Stimulated activated CD4-positive, alpha-beta T cell treated with anti-CD3 and anti-CD28 coated beads, Interleukin-1b, Interleukin-23, amount 100 ng/mL, for 24 hours (primary cell): ENCODE measurements around the gene ALX4.

Experiments used
- DNase-seq, 4 experiments: peaks; one replicate each; pipeline ENCODE4 v3.0.0-alpha.2; 2020; ENCODE audit warnings: low read depth in 4 of 4, low spot score in 1 of 4

ALX4 gene

DNA sequence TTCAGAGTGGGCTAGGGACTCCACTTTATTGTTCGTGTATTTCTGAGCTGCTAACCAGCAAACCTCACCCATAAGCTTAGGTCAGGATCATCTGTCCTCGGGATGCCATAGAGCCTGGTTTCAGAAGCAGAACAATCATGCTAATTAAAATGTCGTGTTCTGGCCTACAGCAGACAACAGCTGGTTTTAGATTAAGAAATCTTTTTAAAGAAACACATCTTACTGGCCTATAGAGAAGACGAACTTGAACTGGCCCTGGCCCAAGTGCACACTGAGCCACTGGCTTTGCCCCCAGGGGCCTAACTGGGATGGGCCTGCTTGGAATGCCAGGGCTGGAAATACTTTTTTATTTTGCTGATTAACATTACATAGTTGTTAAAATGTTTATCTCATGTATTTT lies 63.2 kb downstream of the ALX4 start:
- no peak for DNase-seq

DNA sequence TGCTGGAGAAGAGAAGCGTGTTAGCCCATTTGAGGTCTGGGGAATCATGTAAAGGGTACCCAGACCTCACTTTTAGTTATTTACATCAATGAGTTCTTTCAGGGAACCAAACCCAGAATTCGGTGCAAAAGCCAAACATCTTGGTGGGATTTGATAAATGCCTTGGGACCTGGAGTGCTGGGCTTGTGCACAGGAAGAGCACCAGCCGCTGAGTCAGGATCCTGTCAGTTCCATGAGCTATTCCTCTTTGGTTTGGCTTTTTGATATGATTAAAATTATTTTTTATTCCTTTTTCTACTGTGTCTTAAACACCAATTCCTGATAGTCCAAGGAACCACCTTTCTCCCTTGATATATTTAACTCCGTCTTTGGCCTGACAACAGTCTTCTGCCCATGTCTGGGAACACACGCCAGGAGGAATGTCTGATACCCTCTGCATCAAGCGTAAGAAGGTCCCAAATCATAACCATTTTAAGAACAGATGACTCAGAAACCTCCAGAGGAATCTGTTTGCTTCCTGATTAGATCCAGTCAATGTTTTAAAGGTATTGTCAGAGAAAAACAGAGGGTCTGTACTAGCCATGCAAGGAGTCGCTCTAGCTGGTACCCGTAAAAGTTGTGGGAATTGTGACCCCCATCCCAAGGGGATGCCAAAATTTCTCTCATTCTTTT lies 65.2 kb downstream of the ALX4 start:
- no peak for DNase-seq

DNA sequence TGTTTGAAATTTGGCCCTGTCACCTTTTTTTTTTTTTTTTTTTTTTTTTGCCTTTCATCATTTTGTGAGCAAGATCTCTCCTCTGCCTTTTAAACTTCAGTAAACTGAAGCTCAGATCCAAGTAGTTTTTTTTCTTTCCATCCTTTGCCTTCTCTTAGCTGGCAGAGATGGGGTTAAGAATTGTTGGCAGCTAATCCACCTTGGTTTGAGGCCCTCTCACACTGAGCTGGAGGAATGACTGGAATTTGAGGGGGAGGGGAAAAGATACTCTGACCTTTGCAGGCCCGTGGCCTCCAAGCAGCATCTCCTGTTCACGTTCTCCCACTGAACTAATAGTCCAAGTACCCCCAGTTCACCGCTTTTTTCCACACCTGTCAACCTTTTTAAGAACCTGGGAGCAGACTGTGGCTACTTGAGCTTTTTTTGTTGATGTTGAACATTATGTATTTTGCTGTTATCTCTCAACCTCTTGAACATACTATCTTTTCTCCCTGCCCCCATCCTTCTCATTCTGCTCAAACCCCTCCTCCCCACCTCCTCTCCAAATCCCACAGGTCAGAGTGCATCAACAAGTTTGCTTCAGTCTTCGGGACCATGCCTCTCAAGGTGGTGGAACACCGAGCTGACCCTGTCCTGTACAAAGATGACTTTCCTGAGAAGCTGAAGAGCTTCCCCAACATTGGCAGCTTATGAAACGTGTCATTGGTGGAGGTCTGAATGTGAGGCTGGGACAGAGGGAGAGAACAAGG lies 66.2 kb downstream of the ALX4 start:
- DNase-seq = no peak

DNA sequence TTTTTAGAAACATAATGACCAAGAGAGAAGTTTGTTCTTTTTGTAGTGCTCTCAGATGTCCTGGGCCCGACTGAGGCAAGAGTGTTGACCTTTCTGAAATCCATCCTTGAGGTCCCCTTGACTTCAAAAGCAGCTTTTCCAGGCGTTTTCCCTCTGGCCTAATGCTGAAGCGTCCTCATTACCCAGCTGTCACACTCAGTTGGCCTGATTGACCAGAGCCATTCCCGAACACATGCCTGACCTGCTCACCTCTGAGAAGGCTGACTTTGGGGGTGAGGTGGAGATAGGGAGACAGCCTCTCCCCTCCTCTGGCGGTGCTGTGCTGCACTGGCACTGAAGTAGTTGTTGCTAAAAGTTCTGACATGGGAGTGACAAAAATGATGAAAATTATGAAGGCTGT lies 66.9 kb downstream of the ALX4 start:
- DNase-seq = no peak

DNA sequence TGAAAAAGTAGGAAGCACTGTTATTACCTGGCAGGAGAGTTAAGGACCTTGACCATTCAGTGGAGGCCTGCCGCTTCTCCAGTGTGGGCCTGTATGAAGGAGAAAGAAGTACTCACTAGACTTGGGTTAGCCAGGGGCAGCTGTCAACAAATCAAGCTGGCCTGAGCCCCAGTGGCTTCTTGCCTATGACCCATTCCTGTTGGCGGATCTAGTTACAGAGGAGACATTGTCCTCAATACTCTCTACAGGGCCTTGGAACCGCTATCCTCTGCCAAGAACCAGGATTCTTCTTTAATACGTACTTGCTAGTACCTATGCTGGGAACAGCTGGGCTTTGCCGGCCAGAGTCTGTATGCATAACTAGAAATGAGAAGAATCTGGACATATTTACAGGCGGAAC lies 68.1 kb downstream of the ALX4 start:
- DNase-seq = no peak

DNA sequence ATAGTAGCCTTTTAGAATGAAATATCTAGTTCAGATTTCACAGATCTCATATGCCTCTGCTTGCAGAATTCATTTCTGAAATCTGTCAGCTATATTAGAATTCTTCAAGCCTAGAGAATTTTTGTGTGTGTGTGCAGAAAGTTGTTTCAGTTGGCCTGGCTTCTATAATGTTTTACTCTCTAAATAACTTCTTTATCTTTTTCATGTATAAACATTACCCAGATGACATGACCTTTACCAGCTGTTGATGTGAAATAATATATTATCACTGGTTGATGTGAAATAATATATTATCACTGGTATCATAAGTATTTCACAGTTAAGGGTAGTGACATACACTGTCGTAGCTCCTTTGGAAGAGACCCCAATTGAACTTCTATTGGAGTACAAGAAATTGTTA lies 72.8 kb downstream of the ALX4 start:
- no peak for DNase-seq

DNA sequence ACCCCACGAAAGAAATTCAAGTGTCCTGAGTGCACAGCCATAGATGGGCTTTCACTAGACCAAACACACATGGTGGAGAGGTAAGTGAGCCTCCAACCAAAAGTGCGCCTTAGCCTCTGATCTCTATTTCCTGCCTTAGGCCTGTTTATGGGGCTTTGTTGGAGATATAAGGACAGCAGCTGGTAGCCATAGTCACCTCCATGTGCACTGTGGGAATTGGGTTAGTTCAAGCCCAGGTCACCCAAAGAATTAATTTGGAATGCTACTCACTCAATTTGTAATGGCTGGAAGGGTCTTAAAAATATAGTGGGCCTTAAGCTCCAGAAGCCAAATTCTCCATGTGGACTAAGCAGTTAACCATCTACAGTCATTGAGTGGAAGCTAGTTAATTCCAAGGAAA lies 73.6 kb downstream of the ALX4 start:
- no peak for DNase-seq

DNA sequence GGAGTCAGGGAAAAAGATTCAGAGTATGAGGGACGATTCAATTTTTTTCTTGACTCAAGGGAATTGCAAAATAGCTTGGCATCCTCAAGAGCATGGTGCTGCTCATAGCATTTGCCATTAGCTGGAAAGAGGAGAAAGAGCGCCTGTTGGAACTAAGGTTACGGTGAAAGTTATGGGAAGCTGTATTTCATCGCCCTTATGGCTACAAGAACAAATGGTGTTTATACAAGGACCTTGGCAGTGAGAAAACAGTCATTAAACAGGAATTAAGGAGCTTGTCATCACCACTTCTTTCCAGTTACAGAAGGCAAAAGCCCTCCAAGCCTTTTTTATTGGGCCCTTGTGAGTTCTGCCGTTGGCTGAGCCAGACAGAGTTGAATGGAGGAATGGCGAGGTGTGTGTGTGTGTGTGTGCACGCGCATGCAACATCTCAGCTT lies 74.2 kb downstream of the ALX4 start:
- no peak for DNase-seq

DNA sequence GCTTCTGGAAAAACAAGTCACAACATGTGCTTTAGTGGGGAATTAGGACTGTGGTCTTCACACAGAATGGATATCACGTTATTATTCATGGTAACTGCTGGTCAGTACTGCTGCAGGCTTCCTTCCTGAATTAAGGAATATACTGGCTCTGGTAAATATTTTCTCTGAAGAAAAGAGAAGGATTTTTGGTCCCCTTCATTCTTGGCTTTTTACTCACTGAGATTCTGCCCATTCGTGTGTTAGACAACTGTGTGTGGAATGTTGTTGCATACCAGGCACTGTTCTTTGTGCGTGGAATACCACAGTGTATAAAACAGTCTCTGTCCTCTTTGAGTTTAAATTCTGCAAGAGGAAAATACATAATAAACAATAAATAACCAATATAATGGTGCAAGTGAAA lies 80.3 kb downstream of the ALX4 start:
- DNase-seq = no peak

DNA sequence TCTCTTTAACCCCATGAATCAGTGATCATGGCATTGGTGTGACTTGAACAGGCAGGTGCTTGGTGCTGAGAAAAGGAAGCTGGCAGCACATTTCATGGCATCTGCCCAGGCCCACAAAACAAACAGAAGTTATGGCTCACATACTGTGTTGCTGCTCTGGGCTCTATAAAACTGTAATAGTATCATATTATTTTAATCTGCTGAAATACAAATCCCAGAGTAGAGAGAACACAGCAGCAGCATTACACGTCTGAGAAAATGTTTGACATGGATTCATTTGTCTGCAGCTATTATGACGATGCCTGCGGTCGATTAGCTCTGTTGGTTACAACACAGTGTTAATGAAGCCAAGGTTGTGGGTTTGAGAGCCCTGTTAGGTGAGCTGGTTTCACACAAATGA lies 80.8 kb downstream of the ALX4 start:
- DNase-seq = no peak

DNA sequence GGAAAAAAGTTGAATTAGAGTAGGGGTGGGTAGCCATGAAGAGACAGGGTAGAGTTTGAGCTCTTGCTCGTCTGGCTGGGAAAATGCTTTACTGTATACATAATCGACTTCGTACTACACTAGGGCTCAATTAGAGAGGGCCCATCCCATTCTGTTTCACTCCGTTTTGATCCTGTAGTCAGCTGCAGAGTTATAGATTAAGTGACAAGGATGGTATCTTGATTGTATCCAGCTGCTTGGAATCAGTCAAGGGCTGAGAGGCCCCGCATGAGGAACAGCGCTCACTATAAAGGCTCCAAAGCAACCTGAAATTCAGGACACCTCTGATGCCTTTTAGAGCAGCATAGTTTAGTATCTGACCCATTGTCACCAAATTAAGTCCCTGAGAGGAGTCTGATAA lies 81.6 kb downstream of the ALX4 start:
- DNase-seq = no peak

DNA sequence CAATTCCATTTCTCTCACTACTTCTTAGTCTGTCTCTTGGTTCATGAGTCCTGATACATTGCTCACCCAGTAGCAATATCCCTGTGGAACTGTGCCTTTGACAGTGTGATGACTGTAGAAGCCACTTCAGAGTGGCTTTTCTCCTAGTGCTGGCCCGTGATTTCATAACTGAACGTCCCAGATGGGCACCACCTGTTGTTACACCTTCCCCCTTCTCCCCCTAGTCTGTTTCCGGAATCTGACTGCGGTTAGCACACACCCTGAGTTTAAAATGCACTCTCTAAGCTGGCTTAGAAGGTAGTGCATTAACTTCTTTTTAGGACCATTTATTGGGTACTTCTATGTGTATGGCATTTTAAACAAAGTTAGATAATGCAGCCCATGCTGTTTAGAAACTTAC lies 83.0 kb downstream of the ALX4 start:
- DNase-seq = no peak

DNA sequence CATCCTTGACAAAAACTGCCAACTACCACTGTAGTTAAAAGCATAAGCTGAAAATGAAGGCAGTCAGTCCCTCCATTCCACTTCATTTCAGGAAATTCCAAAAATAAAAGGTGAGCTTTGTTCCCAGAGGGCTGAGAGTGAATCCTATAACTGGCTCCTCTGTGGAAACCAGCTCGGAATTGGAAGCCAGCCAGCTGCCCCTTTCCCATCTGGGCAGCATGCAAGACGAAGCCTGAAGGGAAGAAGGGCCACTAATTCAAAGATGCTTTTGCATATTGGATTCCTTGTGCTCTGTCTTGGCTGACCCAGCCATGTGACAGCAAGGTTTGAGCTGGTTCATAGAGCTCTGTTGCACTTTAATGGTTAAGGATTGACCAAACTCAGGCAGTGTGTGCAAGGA lies 83.4 kb downstream of the ALX4 start:
- no peak for DNase-seq

DNA sequence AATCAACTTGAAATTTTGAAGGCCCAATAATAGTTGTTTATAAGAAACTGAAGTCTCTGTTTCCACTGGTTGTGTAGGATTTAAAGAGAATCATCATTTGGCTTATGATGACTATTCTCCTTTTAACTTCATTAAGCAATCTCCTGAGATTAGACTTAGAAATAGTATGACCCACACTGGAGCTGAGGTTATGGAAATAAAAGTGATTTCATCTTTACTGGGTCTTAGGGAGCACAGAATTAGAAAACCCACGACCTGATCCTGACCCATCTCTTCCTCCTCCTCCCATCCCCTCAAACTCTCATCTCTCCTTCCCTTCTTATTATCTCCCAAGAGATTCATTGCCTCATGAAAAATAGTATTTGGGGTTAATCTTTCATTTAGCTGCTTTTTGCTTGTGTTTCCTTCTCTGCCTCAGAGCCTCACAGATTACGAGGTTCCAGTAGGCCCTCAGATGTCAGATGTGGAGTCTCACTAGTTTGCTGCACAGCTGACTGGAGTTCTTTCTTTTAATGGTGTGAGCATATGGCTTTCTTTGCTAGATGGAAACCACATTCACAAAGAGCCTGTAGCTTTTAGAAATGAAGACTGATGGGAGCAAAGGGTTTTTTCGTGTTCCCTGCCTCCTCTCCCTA lies 85.0 kb downstream of the ALX4 start:
- DNase-seq = no peak

DNA sequence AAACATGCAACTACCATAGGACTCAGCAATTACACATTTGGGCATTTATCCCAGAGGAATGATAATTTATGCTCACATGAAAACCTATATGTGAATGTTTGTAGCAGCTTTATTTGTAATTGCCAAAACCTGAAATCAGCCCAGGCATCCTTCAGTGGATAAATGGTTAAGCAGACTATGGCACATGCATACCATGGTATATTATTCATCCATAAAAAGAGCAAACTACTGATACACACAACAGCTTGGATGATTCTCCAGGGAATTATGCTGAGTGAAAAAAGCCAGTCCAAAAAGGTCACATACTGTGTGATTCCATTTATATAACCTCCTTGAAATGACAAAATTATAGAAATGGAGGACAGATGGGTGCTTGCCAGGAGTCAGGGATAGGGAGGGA lies 86.7 kb downstream of the ALX4 start:
- DNase-seq = no peak

DNA sequence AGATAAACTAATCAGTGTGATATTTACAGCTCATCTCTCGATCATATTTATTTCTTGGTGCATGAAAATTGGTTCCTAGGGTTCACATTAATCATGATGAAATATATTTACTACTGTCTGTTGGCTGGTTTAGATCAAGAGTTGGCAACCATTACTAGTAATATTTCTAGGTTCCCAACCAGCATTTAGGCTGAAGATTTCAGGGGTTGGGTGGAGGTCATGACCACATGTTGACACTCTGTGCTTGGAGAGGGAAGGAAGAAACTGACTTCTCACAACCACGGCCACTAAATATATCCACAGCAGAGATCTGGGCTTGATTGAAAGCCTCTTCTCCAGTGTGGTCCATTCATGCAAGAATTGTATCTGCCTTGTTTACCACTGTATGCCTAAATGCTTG lies 87.9 kb downstream of the ALX4 start:
- no peak for DNase-seq

DNA sequence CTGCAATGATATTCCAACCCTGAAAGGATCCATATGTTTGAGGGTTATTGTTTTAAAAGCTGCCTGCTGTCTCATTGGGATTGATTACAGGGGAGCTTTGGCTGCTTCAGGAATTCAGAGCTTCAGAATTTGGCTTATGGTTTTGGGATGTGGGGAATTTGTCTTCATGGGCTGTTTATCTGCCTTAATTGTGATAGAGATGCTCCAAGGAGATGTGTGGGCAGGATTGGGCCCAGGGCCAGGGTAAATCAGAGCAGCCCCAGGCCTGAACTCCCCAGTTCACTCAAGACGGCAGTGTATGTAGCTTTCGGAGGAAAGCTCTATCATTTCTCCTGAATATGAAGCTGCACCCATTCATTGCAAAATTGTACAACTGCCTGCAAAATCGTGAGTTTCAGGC lies 88.5 kb downstream of the ALX4 start:
- DNase-seq = no peak

DNA sequence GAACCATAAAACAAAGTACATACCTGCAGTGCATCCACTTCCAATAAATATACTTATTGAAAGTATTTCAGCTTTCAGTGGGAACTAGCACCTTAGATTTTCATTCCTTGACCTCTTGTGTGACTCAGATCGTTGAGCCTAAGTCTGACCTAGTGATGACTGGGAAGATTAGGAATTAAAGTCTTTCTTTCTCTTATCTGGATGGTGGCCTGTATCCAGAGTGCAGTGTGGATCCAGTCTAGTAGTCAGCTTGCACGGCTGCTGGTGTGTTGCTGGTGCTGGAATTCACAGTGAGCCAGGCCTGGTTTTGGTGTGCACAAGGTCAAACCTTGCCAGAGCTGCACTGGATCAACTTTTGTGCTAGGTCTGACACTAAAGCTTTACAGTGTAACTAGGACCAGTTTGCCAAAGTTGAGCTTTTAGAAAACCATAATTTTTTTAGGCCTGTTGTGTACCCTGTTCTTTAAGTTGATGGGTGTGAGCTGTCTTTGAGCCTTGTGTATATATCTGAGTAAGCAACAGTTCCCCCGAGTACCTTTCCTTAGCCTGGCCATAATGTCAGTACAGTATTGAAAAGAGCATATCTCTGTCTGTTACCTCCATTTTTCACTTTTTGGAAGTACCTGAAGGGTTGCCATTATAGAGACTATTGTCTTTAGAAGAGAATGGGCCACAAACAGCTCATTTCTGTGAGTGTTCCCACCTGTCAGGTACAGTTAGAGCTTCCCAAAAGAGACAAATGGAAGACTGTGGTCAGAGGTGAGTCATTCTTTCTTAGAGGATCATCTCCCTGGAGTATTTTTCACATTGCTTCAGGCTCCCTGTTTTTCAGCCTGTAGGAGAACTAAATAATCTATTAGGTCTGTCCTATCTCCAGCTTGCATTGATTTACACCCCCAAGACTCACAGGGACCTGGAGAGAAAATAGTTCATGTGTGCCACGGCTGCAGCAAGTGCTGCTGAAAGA lies 89.8 kb downstream of the ALX4 start:
- no peak for DNase-seq

DNA sequence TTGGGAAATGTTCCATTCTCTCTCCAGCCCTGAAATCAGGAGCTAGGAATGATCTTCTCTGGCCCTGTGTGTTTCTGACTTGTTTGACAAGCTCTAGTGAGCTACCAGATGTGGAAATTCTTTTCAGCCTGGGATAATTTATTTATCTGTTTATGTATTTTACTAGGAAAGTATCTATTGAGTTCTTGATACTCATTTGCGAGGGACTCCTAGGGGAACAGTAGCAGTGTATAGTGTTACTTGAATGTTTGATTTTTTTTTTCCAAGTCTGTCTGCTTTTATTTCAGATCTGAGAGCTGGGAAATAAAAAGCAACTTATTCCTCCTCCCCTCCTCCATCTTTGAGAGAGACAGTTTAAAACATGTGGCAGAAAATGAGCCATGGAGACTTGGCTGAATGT lies 92.5 kb downstream of the ALX4 start:
- no peak for DNase-seq

DNA sequence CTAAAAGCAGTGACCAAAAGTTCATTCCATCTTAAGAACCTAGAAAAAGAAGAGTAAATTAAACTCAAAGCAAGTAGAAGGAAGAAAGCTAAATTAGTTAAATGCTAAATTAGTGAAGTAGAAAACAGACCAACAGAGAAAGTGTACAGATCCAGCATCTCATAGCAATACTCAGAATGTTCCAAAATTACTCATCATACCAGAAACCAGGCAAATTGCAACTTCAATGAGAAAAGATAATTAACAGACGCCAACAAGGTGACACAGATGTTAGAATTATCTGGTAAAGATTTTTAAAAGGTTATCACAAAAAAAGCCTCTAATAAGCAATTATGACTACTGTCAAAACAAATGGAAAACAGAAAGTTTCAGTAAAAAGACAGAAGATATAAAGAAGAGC lies 96.8 kb downstream of the ALX4 start:
- no peak for DNase-seq

DNA sequence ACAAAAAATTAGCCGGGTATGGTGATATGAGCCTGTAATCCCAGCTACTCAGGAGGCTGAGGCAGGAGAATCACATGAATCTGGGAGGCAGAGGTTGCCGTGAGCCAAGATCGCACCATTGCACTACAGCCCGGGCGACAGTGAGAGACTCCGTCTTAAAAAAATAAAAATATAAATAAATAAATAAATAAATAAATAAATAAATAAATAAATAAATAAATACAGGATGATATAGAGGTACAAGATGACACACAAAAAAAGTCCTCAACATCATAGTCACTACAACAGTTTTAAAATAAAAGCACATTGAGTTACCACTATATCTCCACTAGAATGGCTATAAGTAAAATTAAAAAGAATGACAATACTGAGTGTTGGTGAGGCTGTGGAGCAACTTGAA lies 97.8 kb downstream of the ALX4 start:
- DNase-seq = no peak
